Brain microvascular endothelial cell (primary cell): Measurements from ENCODE around the gene PISD.
A peak's percentile ranks its signal among the peaks of the same experiment; 100 is the strongest.
"Not testable (repeated sequence)": the region's sequence is repeated elsewhere in the genome, so short reads cannot be mapped to it uniquely, and the experiment has no call there.

ENCODE experiments used
- DNase-seq: peaks from one replicate; pipeline ENCODE4 v3.0.0-alpha.2; 2020
- H3K27ac ChIP-seq: fragments of 250-450 bp; sonication (Bioruptor Pico); 2 replicates; pipeline ENCODE4 v1.5.1; 2020; ENCODE audit warnings: mild to moderate bottlenecking, moderate library complexity
- H3K27me3 ChIP-seq: fragments of 250-450 bp; sonication (Bioruptor Pico); replicated peaks from 2 replicates; pipeline ENCODE4 v1.5.1; 2020; ENCODE audit warnings: mild to moderate bottlenecking
- H3K36me3 ChIP-seq: fragments of 250-450 bp; sonication (Bioruptor Pico); replicated peaks from 2 replicates; pipeline ENCODE4 v1.5.1; 2020; ENCODE audit warnings: mild to moderate bottlenecking
- H3K4me3 ChIP-seq: 2 replicates; pipeline ENCODE4 v1.5.1; 2011; ENCODE audit warnings: low read depth, mild to moderate bottlenecking, control low read depth, low read length, moderate library complexity
- CTCF ChIP-seq: IDR thresholded peaks from 2 replicates; pipeline ENCODE4 v1.5.1; 2011; ENCODE audit warnings: low read depth, mild to moderate bottlenecking, moderate library complexity, low read length, control low read depth, inconsistent platforms; ENCODE audit errors: missing control alignments
- in situ Hi-C: cut with HindIII; loops from 2 replicates; pipeline ENCODE4 v1.10.0; 2017; ENCODE audit warnings: low sequenced_read_pairs, low pct_ligation_motif_present

PISD gene

GRCh38 chr22:31595271-31595670, 66.7 kb downstream of the PISD start:
- DNase-seq: no peak
- TF ChIP-seq CTCF: no peak
- in situ Hi-C loops: no loop called here
- H3K4me3 ChIP-seq: no peak overlapping the region
- no peaks in the 10 kb centered on the region for H3K36me3 ChIP-seq
- H3K27ac ChIP-seq: no peak overlapping the region
- no peaks in the 10 kb centered on the region for H3K27me3 ChIP-seq

GRCh38 chr22:31590161-31590560, 71.9 kb downstream of the PISD start:
- H3K36me3 ChIP-seq: not testable (repeated sequence)

DNA sequence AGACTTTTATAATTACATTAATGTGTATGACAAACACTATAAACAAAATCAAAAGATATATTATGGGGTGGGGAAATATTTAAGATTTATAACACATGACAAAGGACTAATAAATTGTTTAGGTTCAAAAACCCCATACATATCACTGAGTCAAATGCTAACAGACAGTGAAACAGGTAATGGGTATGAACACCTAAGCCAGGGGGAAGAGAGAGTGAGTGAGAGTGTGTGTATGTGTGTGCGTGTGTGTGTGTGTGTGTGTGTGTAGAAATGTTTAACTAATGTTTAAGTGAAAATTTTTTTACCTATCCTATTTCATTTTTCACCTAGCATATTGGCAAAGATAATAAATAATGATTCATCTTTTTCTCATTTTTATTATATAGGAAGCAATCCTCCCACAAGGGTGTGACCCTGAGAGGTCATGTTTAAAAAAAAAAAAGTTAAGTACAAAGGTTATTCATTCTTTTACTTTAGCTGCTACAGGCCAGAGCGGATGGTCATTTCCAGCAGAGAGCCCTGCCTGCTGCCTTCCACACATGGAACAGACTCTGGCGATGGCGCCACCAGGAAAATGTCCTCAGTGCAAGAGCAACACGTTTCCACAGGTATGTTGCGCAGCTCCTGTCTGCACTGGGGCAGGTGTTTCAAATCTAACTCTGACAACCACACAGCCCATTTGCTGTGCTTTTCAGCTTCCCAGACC, 72.9 kb downstream of the PISD start:
- TF ChIP-seq CTCF: no peak

More at GRCh38 chr22:31590161-31590560, 71.9 kb downstream of the PISD start:
- H3K27me3 ChIP-seq, in situ Hi-C loops, H3K4me3 ChIP-seq, DNase-seq, H3K27ac ChIP-seq: not testable (repeated sequence)

DNA sequence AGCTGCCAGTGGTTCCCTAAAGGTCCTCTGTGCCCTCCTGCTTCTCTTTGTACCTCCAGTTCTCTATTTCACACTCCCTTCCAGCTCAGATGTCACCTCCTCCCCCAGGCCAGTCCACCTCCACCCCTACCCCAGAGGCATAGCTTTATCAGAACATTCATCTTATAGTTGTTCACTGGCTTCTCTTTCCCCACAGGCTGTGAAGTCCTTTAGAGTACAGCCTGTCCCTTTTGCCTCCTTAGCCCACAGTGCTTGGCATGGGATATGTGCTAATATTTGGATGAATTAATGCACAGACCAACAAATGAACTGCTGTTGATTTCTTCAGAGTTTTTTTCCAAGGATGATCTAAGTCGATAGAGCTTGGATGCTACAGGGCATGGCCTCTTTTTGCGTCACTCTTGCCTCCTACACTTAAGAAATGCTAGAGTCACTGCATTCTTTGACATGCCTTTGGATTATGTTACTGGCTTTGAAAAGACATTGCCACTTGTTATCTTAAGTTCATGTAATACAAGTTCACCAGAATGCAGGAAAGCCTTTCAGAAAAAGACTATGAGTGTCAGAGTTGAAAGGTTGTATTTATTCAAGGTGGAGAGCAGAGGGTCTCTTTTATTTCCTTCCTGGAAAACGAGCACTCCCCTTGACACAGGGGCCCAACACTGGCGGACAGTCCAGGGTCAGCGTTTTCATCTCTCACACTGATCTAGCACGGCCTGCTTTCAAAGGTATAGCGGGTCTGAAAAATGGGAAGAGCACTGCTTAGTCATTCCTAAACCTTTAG, 75.7 kb downstream of the PISD start:
- Histone ChIP-seq H3K4me3 (no peak overlapping the region), H3K27ac (peak overlapping the region; percentile 88), H3K36me3 (no peaks in the 10 kb centered on the region), H3K27me3 (no peaks in the 10 kb centered on the region)
- no peak for TF ChIP-seq CTCF
- in situ Hi-C loops: no loop called here
- DNase-seq: peak; percentile 87

More for the DNA sequence above, 72.9 kb downstream of the PISD start:
- H3K27me3 ChIP-seq: no peaks in the 10 kb centered on the region
- H3K27ac ChIP-seq: no peak overlapping the region
- H3K36me3 ChIP-seq: no peaks in the 10 kb centered on the region
- no peak overlapping the region for H3K4me3 ChIP-seq
- in situ Hi-C loops: no loop called here
- DNase-seq: no peak

- no peak overlapping the region for H3K4me3 ChIP-seq
- no peak for TF ChIP-seq CTCF
Measured at GRCh38 chr22:31585161-31585859, 76.7 kb downstream of the PISD start.

GRCh38 chr22:31584804-31585160, 77.2 kb downstream of the PISD start:
- no peaks in the 10 kb centered on the region for H3K27me3 ChIP-seq
- no peaks in the 10 kb centered on the region for H3K36me3 ChIP-seq
- no peak for TF ChIP-seq CTCF
- in situ Hi-C loops: no loop called here
- no peak for DNase-seq
- peak overlapping the region; percentile 88 for H3K27ac ChIP-seq
- H3K4me3 ChIP-seq: no peak overlapping the region

More at GRCh38 chr22:31585161-31585859, 76.7 kb downstream of the PISD start:
- in situ Hi-C loops: no loop called here
- peak overlapping the region; percentile 88 for H3K27ac ChIP-seq
- DNase-seq: peak; percentile 86
- no peaks in the 10 kb centered on the region for H3K27me3 ChIP-seq
- H3K36me3 ChIP-seq: no peaks in the 10 kb centered on the region
